ENCODE measurements around the gene SCAF4. TPM values are rescaled to one million over a fixed set of nuclear protein-coding genes. Genes with fewer than 3 reads are reported as not detected.

SCAF4 gene
- total and polyA plus RNA-seq, 2 donors (not counting 1 experiment from before 2014, with no cell fraction given) = 42.3 to 110 TPM

DNA sequence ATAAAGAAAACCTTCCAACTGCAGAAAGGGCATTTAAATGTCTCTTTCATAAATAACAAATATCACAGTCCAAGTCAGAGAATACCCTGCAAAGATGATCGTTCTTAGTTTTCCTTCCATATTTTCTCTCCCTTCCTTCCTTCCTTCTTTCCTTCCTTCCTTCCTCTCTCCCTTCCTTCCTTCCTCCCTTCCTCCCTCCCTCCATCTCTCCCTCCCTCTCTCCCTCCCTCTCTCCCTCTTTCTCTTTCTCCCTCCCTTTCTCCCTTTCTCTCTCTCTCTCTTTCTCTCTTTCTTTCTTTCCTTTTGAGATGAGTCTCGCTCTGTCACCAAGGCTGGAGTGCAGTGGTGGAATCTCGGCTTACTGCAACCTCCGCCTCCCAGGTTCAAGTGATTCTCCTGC, 29.0 kb upstream of the SCAF4 start:
- H3K4me3 Mint-ChIP-seq = no peak overlapping the region
- H3K4me1 ChIP-seq (ENCODE audit: control insufficient read depth in 2 of 2, insufficient read depth in 2 of 2, low read length in 2 of 2) = peaks cover 0 to 4% of the 10 kb centered on the region in 2 donors

DNA sequence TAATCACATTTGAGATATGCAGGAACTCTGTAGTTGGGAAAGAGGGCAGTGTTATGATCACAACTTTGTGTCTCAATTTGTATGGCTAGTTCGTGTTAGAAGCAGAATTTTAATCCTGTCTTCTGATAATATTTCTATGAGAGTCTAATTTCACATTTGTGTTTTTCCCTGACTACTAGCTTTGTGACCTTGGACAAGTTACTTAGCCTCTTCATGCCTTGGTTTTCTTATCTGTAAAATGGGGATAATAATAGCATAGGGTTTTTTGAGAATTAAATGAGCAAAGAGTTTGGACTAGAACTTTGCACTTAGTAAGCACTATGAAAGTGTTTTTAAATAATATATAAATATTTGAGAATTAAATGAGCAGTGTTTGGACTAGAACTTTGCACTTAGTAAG, 24.9 kb upstream of the SCAF4 start:
- Histone ChIP-seq H3K9me3 (ENCODE audit: control extremely low read depth in 1 of 3, control insufficient read depth in 2 of 3, insufficient read depth in 1 of 3, low read length in 2 of 3) (no peaks in the 10 kb centered on the region), H3K27ac (ENCODE audit: low read length in 2 of 2) (no peak overlapping the region), H3K9ac (ENCODE audit: low read length) (no peak overlapping the region), H2AFZ (ENCODE audit: insufficient read depth, low read depth, low read length, poor library complexity, severe bottlenecking) (no peak overlapping the region), H3K4me2 (replicated peaks; ENCODE audit: low read depth, low read length, poor library complexity, severe bottlenecking) (no peak overlapping the region), H3K4me3 (ENCODE audit: control extremely low read depth in 1 of 5, extremely low read depth in 1 of 5, insufficient read depth in 1 of 5, low read depth in 2 of 5, low read length in 4 of 5) (no peak overlapping the region), H3K4me1 (ENCODE audit: control insufficient read depth in 2 of 2, insufficient read depth in 2 of 2, low read length in 2 of 2) (no peaks in the 10 kb centered on the region), H3K79me2 (ENCODE audit: control insufficient read depth, insufficient read depth, low read length) (no peaks in the 10 kb centered on the region), H3K27me3 (replicated peaks in 1 of 4; ENCODE audit: control extremely low read depth in 1 of 4, control insufficient read depth in 3 of 4, insufficient read depth in 4 of 4, low read length in 3 of 4) (no peaks in the 10 kb centered on the region), H4K20me1 (ENCODE audit: control insufficient read depth, insufficient read depth, low read length, poor library complexity, severe bottlenecking) (no peaks in the 10 kb centered on the region), H3K36me3 (replicated peaks in 1 of 2; ENCODE audit: control extremely low read depth in 1 of 2, control insufficient read depth in 1 of 2, extremely low read depth in 1 of 2, insufficient read depth in 2 of 2, low read length in 1 of 2) (no peaks in the 10 kb centered on the region)
- DNase-seq (no peak), ATAC-seq (ENCODE audit: low read depth) (no peak)
- no peaks in the 10 kb centered on the region for H3K9me3 Mint-ChIP-seq (ENCODE audit: insufficient read depth)
- no peaks in the 10 kb centered on the region for H3K27me3 Mint-ChIP-seq
- H3K27ac Mint-ChIP-seq = no peak overlapping the region
- no peak overlapping the region for H3K4me3 Mint-ChIP-seq
- intact Hi-C loops (cut with micrococcal nuclease) = no loop called here
- no peak for TF ChIP-seq EZH2 (IDR thresholded peaks at IDR 0.05; ENCODE audit: borderline replicate concordance, insufficient read depth, low read depth, low read length, poor library complexity, severe bottlenecking)
- TF ChIP-seq, protein P1, sequence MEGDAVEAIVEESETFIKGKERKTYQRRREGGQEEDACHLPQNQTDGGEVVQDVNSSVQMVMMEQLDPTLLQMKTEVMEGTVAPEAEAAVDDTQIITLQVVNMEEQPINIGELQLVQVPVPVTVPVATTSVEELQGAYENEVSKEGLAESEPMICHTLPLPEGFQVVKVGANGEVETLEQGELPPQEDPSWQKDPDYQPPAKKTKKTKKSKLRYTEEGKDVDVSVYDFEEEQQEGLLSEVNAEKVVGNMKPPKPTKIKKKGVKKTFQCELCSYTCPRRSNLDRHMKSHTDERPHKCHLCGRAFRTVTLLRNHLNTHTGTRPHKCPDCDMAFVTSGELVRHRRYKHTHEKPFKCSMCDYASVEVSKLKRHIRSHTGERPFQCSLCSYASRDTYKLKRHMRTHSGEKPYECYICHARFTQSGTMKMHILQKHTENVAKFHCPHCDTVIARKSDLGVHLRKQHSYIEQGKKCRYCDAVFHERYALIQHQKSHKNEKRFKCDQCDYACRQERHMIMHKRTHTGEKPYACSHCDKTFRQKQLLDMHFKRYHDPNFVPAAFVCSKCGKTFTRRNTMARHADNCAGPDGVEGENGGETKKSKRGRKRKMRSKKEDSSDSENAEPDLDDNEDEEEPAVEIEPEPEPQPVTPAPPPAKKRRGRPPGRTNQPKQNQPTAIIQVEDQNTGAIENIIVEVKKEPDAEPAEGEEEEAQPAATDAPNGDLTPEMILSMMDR (IDR thresholded peaks at IDR 0.05) = no peak
- ChIA-PET POLR2A (no interaction called here), CTCF (no interaction called here)
- H3K4me1 Mint-ChIP-seq = peaks cover under 1% of the 10 kb centered on the region
- WGBS (ENCODE audit: insufficient coverage) = no CpG with 5 or more reads among the region's 1 CpG

More for the DNA sequence above, 29.0 kb upstream of the SCAF4 start:
- Histone ChIP-seq H3K27ac (ENCODE audit: low read length in 2 of 2) (no peak overlapping the region), H3K9me3 (ENCODE audit: control extremely low read depth in 1 of 3, control insufficient read depth in 2 of 3, insufficient read depth in 1 of 3, low read length in 2 of 3) (peaks cover 0 to 1% (median 0%) of the 10 kb centered on the region in 3 donors), H3K27me3 (replicated peaks in 1 of 4; ENCODE audit: control extremely low read depth in 1 of 4, control insufficient read depth in 3 of 4, insufficient read depth in 4 of 4, low read length in 3 of 4) (no peaks in the 10 kb centered on the region), H4K20me1 (ENCODE audit: control insufficient read depth, insufficient read depth, low read length, poor library complexity, severe bottlenecking) (no peaks in the 10 kb centered on the region), H3K4me2 (replicated peaks; ENCODE audit: low read depth, low read length, poor library complexity, severe bottlenecking) (no peak overlapping the region), H3K36me3 (replicated peaks in 1 of 2; ENCODE audit: control extremely low read depth in 1 of 2, control insufficient read depth in 1 of 2, extremely low read depth in 1 of 2, insufficient read depth in 2 of 2, low read length in 1 of 2) (no peaks in the 10 kb centered on the region), H3K4me3 (ENCODE audit: control extremely low read depth in 1 of 5, extremely low read depth in 1 of 5, insufficient read depth in 1 of 5, low read depth in 2 of 5, low read length in 4 of 5) (no peak overlapping the region), H3K9ac (ENCODE audit: low read length) (no peak overlapping the region), H3K79me2 (ENCODE audit: control insufficient read depth, insufficient read depth, low read length) (no peaks in the 10 kb centered on the region), H2AFZ (ENCODE audit: insufficient read depth, low read depth, low read length, poor library complexity, severe bottlenecking) (no peak overlapping the region)
- CTCF ChIA-PET = no interaction called here
- Mint-ChIP-seq H3K27ac (no peak overlapping the region), H3K27me3 (no peaks in the 10 kb centered on the region), H3K4me1 (peaks cover 14% of the 10 kb centered on the region), H3K9me3 (ENCODE audit: insufficient read depth) (no peaks in the 10 kb centered on the region)
- ATAC-seq (ENCODE audit: low read depth) (no peak), DNase-seq (no peak)
- intact Hi-C loops (cut with micrococcal nuclease) = no loop called here
- 92% methylated on average over 4 of the region's 4 CpGs for WGBS (ENCODE audit: insufficient coverage)
- no peak for TF ChIP-seq EZH2 (IDR thresholded peaks at IDR 0.05; ENCODE audit: borderline replicate concordance, insufficient read depth, low read depth, low read length, poor library complexity, severe bottlenecking)
- TF ChIP-seq, protein P1 (IDR thresholded peaks at IDR 0.05) = no peak
- POLR2A ChIA-PET = no interaction called here
